Islet precursor cell (in vitro differentiated cells): ENCODE results near the gene CLSTN1.
"Not testable (repeated sequence)": the region's sequence is repeated elsewhere in the genome, so short reads cannot be mapped to it uniquely, and the experiment has no call there.

Source experiments
- DNase-seq: peaks from one replicate; pipeline ENCODE4 v3.0.0-alpha.2; 2018

The CLSTN1 gene

DNA sequence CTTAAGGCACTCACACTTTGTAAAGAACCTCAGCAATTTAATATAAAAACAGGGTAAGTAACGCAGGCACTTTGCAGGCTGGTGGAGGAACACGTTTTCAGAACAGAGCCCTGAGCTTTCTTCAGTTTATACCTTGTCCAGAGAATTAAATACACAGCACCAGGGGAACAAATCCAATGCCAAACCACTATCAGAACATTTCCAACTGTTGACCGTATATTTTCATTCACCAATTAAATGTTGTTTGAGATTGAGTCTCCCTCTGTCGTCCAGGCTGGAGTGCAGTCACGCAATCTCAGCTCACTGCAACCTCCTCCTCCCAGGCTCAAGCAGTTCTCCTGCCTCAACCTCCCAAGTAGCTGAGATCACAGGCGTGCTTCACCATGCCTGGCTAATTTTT lies 29.7 kb downstream of the CLSTN1 start:
- DNase-seq, result no peak

DNA sequence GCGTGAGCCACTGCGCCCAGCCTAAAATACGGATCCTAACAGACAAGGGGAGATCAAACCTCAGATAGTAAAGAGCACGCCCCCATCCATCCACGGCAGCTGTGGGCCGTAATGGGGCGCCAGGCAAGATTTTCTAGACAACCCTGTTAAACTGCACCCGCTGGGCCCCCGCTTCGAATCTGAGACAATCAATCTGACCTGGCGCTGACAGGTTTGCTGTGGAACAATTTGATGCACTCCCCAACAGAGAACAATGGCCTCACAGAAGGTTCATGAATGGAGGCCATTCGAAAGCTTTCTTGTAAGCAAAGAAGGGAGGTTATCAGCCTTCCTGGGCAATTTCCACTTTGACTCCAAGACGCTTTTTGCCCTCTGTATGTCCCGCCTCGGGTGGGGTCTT lies 30.5 kb downstream of the CLSTN1 start:
- DNase-seq, result no peak

- peak; percentile 79 for DNase-seq
Measured at GRCh38 chr1:9792156-9793042, 31.4 kb downstream of the CLSTN1 start.

DNA sequence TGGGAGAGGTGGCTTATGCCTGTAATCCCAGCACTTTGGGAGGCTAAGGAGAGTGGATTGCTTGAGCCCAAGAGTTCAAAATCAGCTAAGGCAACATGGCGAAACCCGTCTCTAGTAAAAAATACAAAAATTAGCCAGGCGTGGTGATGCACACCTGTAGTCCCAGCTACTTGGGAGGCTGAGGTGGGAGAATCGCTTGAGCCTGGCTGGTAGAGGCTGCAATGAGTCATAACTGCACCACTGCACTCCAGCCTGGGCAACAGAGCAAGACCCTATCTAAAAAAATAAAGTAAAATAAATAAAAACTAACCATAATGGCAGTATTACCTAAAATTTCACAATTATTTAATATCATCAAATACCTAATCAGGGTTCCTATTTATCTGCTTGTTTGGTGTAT lies 34.1 kb downstream of the CLSTN1 start:
- not testable (repeated sequence) for DNase-seq

DNA sequence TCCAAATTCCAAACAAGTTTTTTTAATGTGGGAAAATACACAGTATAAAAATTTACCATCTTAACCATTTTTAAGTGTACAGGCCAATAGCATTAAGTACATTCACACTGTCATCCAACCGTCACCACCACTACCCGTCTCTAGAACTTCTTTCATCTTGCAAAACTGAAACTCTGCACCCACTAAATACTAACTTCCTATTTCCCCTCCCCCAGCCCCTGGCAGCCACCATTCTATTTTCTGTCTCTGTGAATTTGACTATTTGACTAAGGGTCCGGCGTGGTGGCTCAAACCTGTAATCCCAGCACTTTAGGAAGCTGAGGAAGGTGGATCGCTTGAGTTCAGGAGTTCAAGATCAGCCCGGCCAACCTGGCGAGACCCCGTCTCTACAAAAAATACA lies 36.1 kb downstream of the CLSTN1 start:
- DNase-seq, result no peak

DNA sequence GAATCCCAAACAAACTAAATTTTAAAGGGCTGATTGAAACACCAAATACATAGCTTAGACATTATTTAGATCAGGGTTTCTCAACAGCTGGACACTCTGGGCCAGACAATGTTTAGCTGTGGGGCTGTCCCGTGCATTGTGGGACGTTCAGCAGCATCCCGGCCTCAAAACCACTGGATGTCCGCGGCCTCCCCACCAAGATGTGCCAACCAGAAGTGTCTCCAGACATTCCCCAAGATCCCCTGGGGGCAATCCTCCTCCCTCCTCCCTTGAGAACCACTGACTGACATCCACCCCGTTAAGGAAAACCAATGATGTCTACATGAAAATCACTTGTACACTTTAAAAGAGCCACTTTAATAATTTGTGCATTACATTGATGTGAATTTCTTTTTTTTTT lies 38.4 kb downstream of the CLSTN1 start:
- DNase-seq, result peak; percentile 63

- no peak for DNase-seq
Measured at GRCh38 chr1:9784508-9785133, 39.1 kb downstream of the CLSTN1 start.

- DNase-seq, result no peak
Measured at GRCh38 chr1:9782897-9783296, 40.9 kb downstream of the CLSTN1 start.

DNA sequence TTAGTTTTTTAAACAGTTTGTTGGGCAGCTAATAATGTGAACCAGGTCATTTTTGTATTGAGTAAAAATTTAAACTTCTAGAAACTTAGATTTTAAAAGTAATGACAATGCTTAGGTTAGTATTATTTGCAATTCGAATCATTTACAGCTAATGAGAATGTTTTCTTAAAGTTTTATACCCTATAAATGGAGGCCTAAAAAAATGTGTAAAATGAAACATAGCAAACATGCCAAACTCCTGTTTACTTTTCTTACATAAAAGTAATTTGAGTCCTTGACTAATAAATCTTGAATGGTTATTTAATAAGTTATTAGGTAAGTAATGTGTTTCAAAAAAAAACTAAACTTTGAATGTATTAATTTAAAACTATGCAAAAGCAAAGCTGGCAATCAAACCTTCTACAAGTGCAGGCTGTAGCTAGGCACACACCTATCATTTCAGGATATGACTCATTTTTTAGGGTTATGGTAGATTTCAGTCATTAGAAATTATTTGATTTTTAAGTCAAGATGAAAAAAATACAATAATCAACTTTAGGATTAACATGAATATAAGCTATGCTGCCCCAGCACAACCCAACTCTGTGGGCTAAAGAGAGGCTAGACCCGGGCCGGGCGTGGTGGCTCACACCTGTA lies 41.5 kb downstream of the CLSTN1 start:
- DNase-seq, result no peak

DNA sequence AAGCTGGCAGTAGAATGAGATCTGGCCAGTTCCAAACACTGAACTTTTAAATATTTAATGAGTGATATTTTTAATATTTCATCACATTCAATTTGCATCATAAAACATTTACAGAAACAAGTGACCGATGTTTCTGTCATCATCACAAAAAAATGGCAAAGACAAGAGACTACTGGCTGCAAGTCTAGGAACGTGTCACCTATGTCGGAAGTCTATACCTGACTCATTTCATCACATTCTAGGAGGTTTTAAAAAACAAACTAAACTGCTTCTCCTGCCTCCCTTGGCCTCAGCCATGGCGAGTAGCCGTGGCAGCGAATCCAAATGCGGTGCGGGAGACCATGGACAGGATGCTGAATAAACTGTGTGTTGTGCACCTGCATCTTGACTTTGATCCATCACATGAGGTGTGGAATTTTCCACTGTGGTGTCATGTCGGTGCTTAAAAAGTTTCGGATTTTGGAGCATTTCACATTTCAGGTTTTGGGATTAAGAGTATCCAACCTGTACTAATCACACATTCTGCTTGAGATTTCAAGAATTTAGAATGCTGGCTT lies 43.1 kb downstream of the CLSTN1 start:
- no peak for DNase-seq

DNA sequence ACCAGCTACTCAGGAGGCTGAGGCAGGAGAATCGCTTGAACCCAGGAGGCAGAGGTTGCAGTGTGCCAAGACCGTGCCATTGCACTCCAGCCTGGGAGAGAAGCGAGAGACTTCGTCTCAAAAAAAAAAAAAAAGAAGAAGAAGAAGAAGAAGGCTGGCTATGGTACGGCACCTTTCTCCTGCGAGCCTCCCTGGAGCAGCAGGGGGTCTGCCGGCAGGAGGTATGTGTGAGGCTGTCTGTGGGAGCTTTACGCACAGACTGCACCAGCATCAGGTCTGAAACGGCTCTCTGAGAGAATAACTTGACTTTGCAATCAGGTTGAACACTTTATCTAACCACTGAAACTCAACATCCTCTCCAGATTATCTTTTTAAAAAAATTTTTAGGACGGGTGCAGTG lies 44.9 kb downstream of the CLSTN1 start:
- no peak for DNase-seq

DNA sequence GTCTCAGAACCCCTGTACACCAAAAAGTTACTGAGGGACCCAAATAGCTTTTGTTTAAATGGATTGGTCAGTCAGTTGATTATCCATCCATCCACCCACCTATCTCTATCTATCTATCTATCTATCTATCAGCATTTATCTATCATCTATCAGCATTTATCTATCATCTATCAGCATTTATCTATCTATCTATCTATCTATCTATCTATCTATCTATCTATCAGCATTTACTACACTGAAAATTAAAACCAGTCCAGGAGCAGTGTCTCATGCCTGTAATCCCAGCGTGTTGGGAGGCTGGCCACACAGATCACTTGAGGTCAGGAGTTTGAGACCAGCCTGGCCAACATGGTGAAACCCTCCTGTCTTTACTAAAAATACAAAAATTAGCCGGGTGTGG lies 47.1 kb downstream of the CLSTN1 start:
- DNase-seq, result no peak

DNA sequence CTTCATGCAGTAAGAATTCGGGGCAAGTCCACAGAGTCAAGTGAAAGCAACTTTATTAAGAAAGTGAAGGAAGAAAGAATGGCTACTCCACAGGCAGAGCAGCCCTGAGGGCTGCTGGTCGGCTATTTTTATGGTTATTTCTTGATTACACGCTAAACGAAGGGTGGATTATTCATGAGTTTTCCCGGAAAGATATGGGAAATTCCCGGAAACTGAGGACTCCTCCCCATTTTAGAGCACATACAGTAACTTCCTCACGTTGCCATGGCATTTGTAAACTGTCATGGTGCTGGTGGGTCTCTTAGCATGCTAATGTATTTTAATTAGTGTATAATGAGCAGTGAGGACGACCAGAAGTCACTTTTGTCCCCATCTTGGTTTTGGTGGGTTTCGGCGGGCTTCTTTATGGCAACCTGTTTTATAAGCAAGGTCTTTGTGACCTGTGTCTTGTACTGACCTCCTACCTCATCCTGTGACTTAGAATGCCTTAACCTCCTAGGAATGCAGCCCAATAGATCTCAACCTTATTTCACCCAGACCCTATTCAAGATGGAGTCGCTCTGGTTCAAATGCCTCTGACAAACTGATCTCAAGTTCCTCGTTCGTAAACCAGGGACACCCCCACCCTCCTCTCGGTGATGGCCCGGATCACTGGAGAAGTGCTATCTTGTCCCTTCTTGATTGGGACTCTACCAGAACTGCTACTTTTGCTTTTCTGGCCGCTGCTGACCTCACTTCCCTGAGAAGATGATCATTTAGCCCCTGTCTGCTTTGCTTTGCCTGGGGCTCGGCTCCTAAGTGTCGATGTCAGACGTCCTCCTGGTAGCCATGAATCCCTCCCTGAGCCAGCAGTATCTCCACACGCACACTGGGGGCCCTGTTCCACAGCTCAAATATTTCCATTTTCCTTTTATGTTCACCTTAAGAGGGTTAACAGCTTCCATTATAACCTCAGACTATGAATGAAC lies 48.8 kb downstream of the CLSTN1 start:
- peak; percentile 68 for DNase-seq

- DNase-seq, result no peak
Measured at GRCh38 chr1:9770298-9770697, 53.5 kb downstream of the CLSTN1 start.

- DNase-seq, result no peak
Measured at GRCh38 chr1:9768983-9769382, 54.8 kb downstream of the CLSTN1 start.

- DNase-seq, result no peak
Measured at GRCh38 chr1:9767964-9768668, 55.6 kb downstream of the CLSTN1 start.

- peak; percentile 92 for DNase-seq
Measured at GRCh38 chr1:9766759-9767442, 56.9 kb downstream of the CLSTN1 start.

DNA sequence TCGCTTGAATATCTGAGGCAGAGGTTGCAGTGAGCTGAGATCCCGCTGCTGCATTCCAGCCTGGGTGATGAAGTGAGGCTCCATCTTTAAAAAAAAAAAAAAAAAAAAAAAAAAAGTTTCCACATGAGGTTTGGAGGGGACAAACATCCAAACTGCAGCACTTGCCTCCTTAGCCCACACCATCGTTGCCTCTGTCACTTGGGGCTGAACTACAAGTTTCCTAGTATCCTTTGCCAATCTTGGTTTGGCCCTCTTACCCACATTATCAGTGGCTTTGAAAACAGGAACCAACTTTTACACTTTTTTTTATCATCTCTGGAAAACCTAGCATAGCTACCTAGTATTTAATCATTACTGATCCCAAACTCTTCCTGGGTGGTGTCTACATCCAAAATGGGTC lies 59.2 kb downstream of the CLSTN1 start:
- DNase-seq, result no peak

DNA sequence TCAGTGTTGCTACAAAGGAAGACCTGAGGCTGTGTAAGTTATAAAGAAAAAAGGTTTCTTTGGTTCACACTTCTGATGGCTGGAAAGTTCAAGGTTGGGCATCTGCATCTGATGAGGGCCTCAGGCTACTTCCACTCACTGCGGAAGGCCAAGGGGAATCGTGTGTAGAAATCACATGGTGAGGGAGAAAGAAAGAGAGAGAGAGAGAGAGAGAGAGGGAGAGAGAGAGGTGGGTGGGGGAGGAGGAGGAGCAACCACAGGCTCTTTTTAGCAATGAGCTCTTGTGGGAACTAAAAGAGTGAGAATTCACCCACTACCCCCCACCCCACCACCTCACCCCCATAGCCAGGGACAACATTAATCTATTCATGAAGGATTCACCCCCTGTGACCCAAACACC lies 59.9 kb downstream of the CLSTN1 start:
- no peak for DNase-seq

- not testable (repeated sequence) for DNase-seq
Measured at GRCh38 chr1:9762446-9762845, 61.3 kb downstream of the CLSTN1 start.

GRCh38 chr1:9761855-9762254 lies 61.9 kb downstream of the CLSTN1 start:
- DNase-seq, result no peak
